ENCODE measurements around the gene SIK3. TPM values are rescaled to one million over a fixed set of nuclear protein-coding genes. Genes with fewer than 3 reads are reported as not detected.

Gene SIK3
- total RNA-seq, 1 donor from 2014 or later: 61.0 TPM

- H3K4me3 Mint-ChIP-seq (ENCODE audit: low read depth): no peak overlapping the region
- no peak overlapping the region for H3K27ac Mint-ChIP-seq
- TF ChIP-seq CTCF (IDR thresholded peaks at IDR 0.05; ENCODE audit: unreplicated experiment): no peak
- peaks cover 8% of the 10 kb centered on the region for H3K36me3 Mint-ChIP-seq (ENCODE audit: insufficient read depth)
- DNase-seq (ENCODE audit: low spot score, unreplicated experiment): no peak
- H3K9me3 Mint-ChIP-seq (ENCODE audit: low read depth): peaks cover 4% of the 10 kb centered on the region
- H3K4me1 Mint-ChIP-seq (ENCODE audit: low read depth): peaks cover 37% of the 10 kb centered on the region
- H3K27me3 Mint-ChIP-seq: no peaks in the 10 kb centered on the region
Observed at GRCh38 chr11:116928845-116929244, 169.4 kb downstream of the SIK3 start.

GRCh38 chr11:116928102-116928777 is 170.0 kb downstream of the SIK3 start:
- H3K27ac Mint-ChIP-seq: no peak overlapping the region
- peaks cover 5% of the 10 kb centered on the region for H3K36me3 Mint-ChIP-seq (ENCODE audit: insufficient read depth)
- no peaks in the 10 kb centered on the region for H3K27me3 Mint-ChIP-seq
- no peaks in the 10 kb centered on the region for H3K9me3 Mint-ChIP-seq (ENCODE audit: low read depth)
- DNase-seq (ENCODE audit: low spot score, unreplicated experiment): no peak
- no peak overlapping the region for H3K4me3 Mint-ChIP-seq (ENCODE audit: low read depth)
- no peak for TF ChIP-seq CTCF (IDR thresholded peaks at IDR 0.05; ENCODE audit: unreplicated experiment)
- H3K4me1 Mint-ChIP-seq (ENCODE audit: low read depth): peaks cover 35% of the 10 kb centered on the region

GRCh38 chr11:116927163-116927974 is 170.9 kb downstream of the SIK3 start:
- no peak for DNase-seq (ENCODE audit: low spot score, unreplicated experiment)
- TF ChIP-seq CTCF (IDR thresholded peaks at IDR 0.05; ENCODE audit: unreplicated experiment): peak; percentile 52
- Mint-ChIP-seq H3K36me3 (ENCODE audit: insufficient read depth) (peaks cover 6% of the 10 kb centered on the region), H3K27me3 (no peaks in the 10 kb centered on the region), H3K4me3 (ENCODE audit: low read depth) (no peak overlapping the region), H3K9me3 (ENCODE audit: low read depth) (no peaks in the 10 kb centered on the region), H3K27ac (no peak overlapping the region), H3K4me1 (ENCODE audit: low read depth) (peaks cover 33% of the 10 kb centered on the region)

GRCh38 chr11:116925050-116925449 is 173.2 kb downstream of the SIK3 start:
- Mint-ChIP-seq H3K27me3 (no peaks in the 10 kb centered on the region), H3K4me1 (ENCODE audit: low read depth) (peaks cover 15% of the 10 kb centered on the region), H3K27ac (peak overlapping the region; percentile 79), H3K4me3 (ENCODE audit: low read depth) (no peak overlapping the region), H3K9me3 (ENCODE audit: low read depth) (no peaks in the 10 kb centered on the region), H3K36me3 (ENCODE audit: insufficient read depth) (peaks cover 8% of the 10 kb centered on the region)
- no peak for TF ChIP-seq CTCF (IDR thresholded peaks at IDR 0.05; ENCODE audit: unreplicated experiment)
- DNase-seq (ENCODE audit: low spot score, unreplicated experiment): no peak

GRCh38 chr11:116918925-116919655 is 179.1 kb downstream of the SIK3 start:
- no peak for TF ChIP-seq CTCF (IDR thresholded peaks at IDR 0.05; ENCODE audit: unreplicated experiment)
- peaks cover 3% of the 10 kb centered on the region for H3K4me1 Mint-ChIP-seq (ENCODE audit: low read depth)
- no peaks in the 10 kb centered on the region for H3K9me3 Mint-ChIP-seq (ENCODE audit: low read depth)

More at GRCh38 chr11:116918925-116919655, 179.1 kb downstream of the SIK3 start:
- Mint-ChIP-seq H3K27ac (peak overlapping the region; percentile 35), H3K4me3 (ENCODE audit: low read depth) (no peak overlapping the region), H3K27me3 (no peaks in the 10 kb centered on the region), H3K36me3 (ENCODE audit: insufficient read depth) (peaks cover 6% of the 10 kb centered on the region)
- DNase-seq (ENCODE audit: low spot score, unreplicated experiment): no peak
